Stimulated activated CD8-positive, alpha-beta memory T cell treated with anti-CD3 and anti-CD28 coated beads, Interleukin-2, amount 100 ng/mL, for 1 hour (primary cell): ENCODE results near the gene PCNX2.

ENCODE experiments used
- DNase-seq, 2 donors: peaks; one replicate each; pipeline ENCODE4 v3.0.0-alpha.2; 2020; ENCODE audit warnings: low read depth in 2 of 2

Gene PCNX2

DNA sequence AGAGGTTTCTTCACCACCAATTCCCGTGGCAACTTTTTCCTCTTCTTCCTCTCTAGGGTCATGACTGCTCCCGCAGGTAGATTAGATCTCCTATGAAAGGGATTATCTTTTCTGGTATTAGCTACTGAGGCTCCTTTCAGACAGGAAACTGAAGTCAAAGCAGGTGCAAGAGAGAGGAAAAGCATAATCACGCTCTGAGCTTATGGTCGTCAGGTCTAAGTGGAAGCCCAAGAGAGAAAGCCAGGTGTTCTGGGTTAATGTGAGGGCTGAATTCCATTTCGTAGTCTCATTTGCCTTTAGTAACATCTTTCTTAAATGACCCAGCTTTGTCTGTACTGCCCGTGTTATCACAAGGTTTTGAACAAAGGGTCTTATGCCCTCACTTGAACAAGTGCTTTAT lies 23.7 kb upstream of the PCNX2 start:
- DNase-seq, result no peak

DNA sequence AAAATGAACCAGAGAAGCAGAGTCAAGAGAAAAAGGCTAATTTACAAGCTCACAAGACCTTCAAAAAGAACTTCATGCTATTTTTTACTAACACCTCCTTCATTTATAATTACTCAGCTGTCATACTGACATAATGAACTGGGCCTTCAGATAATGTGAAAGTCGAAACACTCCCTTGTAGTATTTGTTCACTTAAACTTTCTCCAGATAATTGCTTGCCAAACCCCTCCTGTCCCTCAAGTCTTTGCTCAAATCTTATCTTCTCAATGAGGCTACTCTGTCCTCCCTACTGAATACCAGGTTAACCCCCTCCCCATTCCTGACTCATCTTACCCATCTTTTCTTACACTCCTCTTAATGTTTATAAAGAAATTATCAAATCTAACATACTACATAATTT lies 20.9 kb upstream of the PCNX2 start:
- DNase-seq, result no peak

DNA sequence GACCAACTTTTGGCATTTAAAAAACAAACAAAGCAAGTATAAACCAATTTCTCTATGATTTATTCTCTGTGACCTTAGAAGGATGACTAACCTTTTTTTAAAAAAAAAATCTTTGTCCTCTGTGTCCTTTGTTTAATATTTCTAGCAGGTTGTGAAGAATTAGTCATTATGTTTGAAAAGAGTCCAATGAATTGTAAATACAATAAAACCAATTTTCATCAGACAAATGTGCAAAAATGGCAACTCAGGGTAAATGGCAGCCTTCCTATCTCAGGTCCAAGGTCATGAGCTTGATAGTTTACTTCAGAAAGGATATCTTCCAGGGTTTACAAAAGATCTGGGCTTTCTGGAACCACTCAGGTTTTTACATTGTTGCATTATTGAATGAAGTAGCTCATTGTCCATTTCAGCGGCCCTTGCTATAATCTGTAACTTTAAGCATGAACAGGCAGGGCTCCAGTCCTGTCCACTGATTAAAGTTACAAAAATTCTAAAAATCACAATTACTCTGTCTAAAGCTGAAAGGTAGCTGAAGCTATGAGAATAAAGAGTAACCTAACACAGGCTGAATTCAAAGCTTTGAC lies 20.3 kb upstream of the PCNX2 start:
- DNase-seq, result no peak

DNA sequence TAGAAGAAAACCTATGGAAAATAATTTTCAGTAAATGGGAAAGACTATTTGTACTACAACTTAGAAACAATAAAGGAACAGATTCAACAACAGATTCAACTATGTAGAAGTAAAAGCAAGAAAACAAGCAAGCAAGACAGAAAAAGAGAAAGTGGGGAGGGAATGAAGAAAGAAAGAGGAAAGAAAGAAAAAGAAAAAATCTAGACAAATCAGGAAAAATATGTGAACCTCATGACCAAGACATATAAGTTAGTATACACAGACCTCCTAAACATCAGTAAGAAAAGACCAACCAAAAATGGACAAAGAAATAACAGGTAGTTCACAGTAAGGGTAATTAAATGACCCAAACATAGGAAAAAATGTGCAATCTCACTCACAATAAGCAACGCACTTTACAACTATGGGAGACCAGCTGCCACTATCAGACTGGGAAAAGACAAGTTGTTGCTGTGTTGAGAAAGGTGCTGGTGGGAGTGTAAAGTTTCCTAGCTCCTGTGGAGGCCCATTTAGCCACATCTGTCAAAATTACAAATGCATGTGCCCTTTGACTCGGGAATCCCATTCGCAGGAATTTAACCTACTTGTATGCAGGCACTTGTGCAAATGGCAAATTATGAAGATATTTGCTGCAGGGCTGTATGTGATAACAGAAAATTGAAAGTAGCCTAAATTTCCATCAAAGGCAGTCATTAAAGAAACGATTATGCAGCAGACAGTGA lies 18.1 kb upstream of the PCNX2 start:
- DNase-seq, result no peak

DNA sequence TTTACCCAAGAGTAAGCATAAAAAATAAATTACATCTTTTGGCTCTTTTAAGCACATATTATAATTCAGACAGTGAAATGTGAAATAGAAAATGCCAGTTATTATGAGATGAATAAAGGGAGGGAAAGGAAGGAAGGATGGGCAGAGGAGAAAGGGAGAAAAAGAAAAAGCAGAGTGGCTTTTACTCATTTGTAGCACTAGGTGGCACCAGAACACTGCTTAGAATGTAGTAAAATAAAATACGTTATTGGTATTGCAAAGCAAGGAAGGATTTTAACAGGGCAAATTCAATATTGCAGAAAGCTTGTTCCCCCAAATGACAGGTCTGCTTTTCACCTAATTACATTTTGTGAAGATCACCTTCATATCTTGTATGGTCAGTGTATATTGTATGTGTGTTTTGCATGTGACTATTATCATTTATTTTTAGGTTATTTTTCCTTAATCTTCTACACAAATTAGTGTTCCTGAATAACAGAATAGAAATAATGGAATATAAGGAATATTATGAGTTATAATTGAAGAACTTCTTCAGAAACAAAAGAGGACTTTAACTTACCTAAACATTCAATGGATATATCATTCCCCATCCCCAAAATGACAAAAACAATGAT lies 9.1 kb upstream of the PCNX2 start:
- DNase-seq, result no peak

DNA sequence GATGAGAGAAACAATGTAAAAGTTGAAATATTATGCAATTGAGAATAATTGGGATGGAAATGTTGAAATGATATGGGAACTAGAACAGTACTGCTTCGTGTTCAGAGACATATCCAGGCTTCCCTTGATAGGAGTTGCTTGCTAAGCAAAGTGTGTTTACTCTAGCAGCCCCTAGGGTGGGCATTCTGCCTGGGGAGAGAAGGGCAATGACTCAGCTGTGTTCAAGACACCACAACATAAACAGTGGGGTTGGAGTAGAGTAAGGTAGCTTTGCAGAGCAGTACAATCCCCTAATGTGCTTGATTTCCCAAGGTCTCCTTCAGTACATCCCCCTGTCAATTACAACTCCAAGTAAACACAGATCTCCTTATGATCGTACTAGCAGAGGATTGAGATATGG lies 4.8 kb upstream of the PCNX2 start:
- DNase-seq, result no peak

DNA sequence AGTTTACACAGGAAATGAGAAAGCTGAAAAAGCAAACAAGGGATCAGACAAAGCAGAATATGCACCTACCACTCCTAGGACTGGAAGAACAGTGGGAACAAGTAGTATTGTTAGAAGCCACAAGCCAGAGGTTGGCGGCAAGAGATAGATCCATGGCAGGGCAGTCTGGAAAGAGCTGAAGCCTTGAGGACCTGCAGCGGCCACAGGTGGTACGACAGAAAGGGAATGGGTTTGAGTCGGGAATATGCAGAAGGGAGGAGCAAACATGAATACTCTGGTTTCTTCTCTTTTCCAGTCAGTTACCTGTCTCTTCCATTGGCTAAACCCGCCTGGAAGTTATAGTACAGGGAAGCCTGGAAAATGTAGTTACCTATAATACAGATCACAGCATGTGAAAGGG lies 3.9 kb upstream of the PCNX2 start:
- no peak for DNase-seq

DNA sequence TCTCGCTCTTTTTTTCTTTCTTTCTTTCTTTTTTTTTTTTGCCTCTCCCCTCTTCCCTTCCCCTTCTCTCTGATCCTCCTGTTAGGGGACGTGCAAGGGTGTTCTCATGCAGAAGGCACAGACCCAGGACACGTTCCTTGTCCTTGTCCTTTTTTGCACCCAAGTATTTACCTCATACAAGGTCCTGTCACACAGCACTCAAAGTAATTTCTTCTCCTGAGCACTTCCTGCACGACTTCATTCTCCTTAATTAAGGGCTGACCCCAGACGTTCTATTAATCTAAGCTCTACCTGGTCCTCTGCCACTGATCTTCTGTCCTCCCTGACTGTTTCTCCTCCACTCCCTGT lies 424 bp upstream of the PCNX2 start:
- DNase-seq, result no peak

DNA sequence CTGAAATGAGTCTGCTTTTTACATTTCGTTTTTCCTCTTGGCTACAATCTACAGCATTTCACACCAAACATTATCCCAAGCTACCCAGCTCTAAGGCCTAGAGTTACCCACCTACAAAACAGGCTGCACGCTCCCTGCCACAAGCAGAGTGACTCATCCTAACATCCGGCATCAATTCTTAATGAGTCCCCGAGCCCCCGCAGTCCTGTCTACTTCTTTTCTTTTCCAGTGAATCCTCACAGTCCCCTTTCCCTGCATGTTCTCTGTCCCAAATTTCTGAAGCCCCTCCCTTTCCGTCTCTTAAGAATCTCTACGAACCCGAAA lies 650 bp downstream of the PCNX2 start:
- no peak for DNase-seq

DNA sequence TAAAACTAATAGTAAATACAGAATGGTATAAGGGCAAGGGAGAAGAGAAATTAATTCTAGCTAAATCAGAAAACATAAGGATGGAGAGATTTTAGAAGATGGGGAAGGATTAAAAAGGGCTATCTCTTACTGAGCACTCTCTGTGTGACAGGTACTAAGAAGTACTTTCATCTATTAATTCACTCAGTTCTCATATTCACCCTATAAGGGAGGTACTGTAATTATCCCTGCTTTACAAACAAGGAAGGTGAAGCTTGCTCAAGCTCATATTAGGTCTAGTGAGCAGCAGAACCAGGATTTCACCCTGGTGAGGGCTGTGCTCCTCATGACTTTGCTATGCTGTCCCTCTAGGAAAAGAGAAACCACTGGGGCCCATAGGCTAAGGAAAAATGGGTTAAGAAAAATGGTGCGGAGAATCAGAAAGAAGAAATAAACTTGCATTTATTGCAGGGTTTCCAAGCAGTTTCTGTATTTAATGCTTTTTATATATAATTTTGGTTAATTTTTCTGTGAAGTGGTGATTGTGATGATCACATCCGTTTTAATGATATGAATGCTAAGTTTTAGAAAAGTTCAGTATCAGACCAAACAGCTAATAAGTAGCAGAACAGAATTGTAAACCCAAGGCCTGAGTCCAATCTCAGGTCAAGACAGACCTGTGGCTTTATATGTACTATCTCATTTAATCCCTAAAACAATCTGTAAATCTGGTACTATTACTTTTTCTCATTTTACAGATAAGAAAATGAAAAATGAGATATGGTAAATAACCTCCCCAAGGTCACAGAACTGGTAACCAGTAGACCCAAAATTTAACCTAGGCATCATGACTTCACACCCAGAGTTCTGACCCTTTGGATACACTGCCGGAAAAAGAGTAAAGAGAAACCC lies 1.7 kb downstream of the PCNX2 start:
- no peak for DNase-seq

DNA sequence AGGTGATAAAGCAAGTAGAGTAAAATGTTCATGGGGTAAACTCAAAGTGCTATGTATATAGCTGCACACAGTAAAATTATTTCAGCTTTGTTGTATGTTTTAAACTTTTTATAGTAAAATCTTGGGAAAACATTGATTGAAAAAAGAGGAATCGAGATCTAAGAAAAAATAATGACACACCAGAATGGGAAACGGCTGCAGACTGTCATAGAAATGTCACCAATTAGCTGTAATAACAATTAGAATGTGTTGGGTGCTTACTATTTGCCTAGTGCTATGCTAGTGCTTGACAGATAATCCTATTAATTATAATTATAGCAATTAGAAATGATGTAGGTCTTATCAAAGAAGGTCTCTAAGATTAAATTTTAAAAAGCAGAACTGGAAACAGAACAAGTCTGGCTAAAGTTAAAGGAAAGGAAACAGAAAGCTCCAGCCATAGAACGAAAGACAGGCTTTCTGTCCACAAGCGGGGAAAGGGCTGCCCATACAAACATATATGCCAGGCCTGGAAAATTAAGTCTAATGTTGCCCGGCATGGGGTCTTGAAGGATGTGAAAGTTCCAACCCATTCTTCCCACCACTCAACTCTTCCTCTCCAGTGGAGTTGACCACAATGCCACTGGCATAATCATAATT lies 5.0 kb downstream of the PCNX2 start:
- no peak for DNase-seq

DNA sequence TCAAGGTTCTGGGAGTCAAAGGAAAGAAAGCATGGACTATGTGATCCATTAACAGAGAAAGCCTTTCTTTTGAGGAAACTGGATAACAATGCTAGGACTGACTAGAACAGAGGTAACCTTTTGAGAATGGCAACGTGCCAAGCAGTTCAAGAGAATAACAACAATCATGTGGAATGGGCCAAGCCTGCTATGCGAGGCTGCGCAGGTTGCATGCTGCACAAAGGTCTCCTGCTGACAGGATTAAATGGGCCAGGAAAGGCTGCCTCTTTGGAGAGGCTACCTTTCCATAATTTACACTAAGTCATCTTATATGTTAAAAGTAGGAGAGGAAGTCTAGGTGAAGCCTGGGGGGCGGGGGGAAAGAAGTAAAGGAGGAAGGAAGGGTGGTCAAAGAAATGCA lies 5.8 kb downstream of the PCNX2 start:
- DNase-seq, result no peak

DNA sequence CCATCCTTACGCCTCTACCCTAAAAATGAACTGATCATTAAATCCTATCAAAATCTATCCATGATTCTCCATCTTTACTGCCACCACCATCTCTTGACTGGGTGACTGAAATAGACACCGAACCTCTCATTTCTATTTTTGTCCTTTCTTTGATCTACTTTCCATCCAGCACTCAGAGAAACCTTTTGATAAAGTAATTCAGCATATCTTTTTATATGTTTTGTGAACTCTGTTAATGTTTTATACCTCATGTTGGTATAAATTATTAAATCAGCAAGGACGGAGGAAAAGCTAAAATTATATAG lies 13.0 kb downstream of the PCNX2 start:
- no peak for DNase-seq

DNA sequence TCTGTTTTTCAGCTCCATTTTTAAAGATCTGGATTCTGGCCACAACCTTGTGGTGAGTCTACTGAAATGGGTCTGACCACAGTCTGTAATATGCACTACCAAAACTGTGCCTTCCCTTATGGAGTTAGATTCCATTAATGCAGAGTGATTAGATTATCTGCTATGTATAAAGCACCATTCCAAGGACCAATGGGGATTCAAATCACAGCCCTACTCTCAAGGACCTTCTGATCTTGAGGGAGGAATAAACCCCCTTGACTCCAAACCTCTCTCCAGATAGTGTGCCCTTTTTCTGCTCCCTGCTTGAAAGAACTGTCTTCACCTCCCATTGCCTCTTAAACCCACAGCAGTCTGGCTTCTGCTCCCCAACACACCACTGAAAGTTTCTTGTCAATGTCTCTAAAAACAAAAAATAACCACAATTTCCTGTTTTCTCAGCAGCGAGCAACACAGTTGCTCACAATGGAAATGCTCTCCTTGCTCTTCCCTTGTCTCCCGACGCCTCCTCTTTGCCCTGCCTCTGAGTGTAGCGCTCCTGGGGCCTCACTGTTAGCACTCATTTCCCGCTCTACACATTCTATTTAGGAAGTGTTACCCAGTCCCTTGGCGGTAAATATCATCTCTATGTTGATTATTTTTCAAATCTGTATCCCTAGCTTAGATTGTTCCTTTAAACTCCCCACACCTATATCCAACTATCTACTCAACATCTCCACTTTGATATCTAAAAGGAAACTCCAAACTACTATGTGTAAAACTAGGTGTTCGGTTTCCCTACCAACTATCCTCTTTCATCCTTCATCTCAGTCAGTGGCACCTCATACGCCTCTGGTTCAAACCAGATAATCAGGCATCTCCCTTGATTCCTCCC lies 13.6 kb downstream of the PCNX2 start:
- no peak for DNase-seq

DNA sequence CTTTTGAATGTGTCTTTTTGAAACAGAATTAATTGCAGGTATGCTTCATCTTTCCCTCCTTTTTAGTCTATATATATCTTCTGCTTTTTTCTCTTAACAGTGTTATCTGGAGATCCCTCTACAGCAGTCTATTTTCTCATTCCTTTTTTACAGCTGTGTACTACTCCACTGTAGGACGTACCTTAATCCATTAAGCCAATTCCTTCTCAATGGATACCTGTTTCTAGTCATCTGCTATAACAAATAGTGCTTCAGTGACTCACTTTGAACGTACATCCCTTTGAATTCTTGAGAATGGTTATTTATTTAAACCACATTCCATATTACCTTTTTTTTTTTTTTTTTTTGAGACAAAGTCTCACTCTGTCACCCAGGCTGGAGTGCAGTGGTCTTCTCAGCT lies 15.6 kb downstream of the PCNX2 start:
- no peak for DNase-seq

DNA sequence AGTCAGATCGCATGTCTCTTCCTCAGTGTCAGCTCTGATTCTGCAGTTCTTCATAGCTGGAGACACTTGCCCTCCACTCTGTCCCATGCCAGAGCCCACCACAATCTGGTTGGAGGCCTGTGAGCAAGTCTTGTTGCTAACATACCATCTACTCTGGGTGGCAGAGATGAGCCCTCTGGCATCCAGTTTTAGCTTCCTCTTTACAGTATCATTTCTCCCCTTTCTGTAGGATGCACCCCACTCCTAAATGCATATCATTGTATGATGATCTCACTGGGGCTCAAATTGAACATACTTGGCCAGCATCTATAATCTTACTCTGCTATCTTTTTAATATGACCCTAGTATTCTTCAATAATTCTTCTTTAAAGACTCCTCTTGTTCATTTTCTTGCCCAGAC lies 16.9 kb downstream of the PCNX2 start:
- DNase-seq, result no peak

DNA sequence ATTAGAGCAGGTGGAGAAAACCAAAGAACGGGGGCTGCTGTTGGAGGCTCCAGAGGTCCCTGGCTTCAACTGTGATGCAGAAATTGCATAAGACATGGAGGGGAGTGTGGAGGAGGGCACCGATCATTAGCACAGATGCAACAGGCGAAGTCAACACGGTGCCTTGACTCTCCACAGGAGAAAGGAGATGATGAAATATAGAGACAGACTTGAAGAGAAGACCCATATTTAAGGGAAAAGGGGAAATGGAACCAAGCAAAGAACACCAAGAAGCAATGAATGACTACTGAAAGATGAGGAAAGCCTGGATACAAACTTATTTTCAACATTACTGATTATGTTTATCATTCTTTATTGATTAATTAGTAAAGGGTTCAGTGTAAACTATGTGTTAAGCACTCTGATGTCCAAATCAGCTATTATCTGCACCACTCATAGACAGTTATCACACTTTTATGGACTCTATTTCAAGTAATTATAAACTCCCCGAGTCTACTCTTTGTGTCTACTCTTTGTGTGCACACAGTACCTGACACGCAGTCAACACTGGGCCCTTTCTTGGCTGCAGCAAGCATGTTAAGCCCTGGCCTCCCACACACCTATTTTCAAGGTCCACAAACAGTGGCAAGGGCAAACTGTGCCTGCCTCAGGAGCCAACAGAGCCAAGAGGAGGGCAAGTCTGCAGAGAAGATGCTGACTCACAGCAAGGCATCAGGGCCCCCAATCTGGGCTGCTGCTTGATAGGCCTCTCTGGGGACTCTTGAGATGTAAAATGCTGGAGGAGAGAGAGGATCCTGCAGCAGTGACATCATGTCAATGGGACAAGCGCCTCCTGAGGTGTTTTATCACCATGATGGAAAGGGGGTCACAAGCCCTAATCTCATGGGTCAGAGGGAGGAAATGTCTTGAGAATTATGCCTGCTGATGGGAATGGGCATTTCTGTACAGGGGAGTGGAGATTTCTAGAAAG lies 17.6 kb downstream of the PCNX2 start:
- no peak for DNase-seq

DNA sequence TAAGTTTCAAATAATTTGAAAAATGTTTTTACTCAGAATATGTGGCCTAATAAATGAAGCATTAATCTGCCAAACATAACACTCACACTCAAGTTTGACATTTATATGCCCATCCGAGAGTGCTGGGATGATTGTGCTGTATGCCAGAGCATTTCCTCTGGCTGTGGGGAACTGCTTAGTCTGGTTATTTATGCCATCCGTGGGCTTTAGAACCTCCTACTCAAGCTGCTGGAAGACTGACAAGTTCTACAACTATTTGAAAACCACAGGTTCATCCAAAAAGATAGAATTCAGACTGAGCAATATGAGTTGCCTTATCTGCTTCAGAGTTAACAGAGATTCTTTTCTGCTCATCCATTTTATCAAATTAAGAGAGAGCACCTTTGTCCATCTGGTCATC lies 25.9 kb downstream of the PCNX2 start:
- no peak for DNase-seq

DNA sequence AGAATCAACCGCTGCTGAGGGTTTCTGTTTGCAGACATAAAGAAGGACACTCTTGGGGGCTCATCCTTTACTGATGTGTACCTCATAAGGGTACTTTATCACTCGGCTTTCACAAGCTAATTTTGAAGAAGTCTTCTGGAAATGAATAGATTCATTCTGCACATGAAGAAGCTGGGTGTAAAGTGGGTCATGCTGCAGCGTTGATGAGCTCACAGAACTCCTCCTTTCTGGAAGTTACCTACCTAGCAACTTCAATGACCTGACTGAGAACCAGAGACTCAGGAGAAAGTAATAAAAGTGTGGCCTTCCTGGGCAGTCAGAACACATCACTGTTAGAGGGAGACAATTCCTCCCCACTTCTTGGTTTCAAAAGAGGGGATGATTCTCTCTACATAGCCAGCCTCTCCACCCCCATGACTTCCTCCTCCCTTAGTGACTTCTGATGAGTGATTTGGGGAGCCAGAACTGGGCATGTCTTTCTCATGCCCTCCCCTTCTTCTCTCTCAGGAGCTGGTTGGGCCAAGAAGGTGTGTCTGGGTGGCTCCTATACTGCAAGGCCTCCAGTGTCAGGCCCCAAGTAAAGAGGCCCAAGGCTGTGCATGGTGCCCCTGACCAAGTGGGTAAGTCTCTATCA lies 27.0 kb downstream of the PCNX2 start:
- no peak for DNase-seq

DNA sequence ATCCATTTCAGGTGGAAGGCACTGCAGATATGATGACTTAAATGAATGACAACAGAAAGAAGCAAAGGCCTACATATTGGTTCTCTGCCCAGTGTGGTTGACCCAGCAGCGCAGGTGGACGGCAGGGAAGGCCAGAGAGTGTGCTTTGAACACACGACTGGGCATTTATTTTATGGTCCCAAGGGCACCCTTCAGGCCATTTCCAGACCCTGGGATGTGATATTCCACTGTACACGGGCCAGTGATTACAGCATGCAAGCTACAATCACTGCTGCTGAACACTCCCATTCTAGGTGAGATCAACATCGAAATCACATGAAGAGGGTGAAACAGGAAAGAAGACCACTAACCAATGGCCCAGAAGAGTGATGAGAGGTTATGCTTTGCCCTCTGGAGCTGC lies 33.8 kb downstream of the PCNX2 start:
- DNase-seq, result no peak
